ENCODE data around the gene MVK.

Gene MVK

DNA sequence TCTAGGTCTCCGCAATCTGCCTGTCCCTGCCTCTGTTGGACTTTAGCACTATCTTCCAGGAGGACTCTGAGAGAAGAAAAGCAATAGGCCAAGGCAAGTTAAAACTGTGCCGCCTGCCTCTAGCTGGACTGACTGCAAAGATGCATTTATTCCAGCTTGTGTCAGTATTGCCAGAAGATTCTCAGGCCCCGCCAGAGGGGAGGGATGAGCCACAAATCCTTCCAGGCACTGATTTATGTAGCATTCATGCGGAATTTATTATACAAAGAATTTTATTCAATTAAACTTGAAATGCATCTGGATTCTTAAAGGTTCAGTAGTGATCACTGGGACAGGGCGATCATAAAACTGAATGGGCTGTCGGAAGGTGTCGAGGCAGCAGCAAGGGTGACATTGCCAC, 20.1 kb upstream of the MVK start:
- no peaks in the 10 kb centered on the region for H3K9me3 Mint-ChIP-seq
- peaks cover 15% of the 10 kb centered on the region for H3K36me3 Mint-ChIP-seq (ENCODE audit: low read depth)
- H3K4me3 Mint-ChIP-seq, result no peak overlapping the region
- no peaks in the 10 kb centered on the region for H3K4me1 Mint-ChIP-seq (ENCODE audit: low read depth)
- H3K27ac Mint-ChIP-seq, result no peak overlapping the region
- intact Hi-C loops (cut with micrococcal nuclease), result no loop called here
- H3K27me3 Mint-ChIP-seq, result peaks cover 11% of the 10 kb centered on the region

- no peaks in the 10 kb centered on the region for H3K4me1 Mint-ChIP-seq (ENCODE audit: low read depth)
- H3K4me3 Mint-ChIP-seq, result no peak overlapping the region
- peaks cover 11% of the 10 kb centered on the region for H3K27me3 Mint-ChIP-seq
- H3K27ac Mint-ChIP-seq, result no peak overlapping the region
- H3K36me3 Mint-ChIP-seq (ENCODE audit: low read depth), result peaks cover 20% of the 10 kb centered on the region
- intact Hi-C loops (cut with micrococcal nuclease), result no loop called here
- no peaks in the 10 kb centered on the region for H3K9me3 Mint-ChIP-seq
Observed at GRCh38 chr12:109553906-109554500, 19.6 kb upstream of the MVK start.

GRCh38 chr12:109554761-109555160, 18.8 kb upstream of the MVK start:
- intact Hi-C loops (cut with micrococcal nuclease), result no loop called here
- no peaks in the 10 kb centered on the region for H3K4me1 Mint-ChIP-seq (ENCODE audit: low read depth)
- H3K4me3 Mint-ChIP-seq, result no peak overlapping the region

DNA sequence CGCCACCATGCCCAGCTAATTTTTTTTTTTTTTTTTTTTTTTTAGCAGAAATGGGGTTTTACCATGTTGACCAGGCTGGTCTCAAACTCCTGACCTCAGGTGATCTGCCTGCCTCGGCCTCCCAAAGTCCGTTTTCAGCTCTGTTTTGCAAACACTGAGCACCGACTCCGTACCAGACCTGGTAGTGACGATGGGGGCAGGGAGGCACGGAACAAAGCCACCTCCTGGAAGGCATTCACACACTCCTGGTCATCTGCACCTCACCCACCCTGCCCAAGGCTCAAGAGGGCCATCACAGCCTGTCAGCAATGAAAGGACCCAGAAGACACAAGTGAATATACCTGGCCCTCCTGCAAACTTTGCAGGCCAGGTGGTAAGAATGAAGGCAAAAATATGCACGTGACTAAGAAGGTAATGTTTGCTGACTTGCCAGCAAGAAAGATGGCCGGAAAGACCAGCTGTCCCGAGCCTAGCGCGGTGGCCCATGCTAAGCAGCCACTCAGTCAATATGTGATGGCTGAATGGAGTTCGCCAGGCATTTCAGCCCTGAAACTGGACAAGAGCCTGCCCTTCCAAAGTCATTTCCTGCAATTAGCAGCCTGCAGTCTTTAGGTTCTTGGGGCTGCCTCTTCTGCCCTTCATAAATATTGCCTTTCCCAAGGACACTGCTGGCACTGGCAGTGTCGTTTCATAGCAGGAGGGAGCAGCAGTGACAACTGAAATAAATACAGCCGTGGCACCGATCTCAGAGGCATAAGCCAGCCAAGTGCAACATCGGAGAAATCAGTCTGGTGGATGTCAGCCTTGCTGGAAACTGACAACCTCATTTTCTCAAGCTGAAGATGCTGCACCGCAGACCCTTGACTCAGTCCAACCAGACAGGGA, 17.9 kb upstream of the MVK start:
- intact Hi-C loops (cut with micrococcal nuclease), result no loop called here
- no peaks in the 10 kb centered on the region for H3K9me3 Mint-ChIP-seq
- no peak overlapping the region for H3K27ac Mint-ChIP-seq
- peaks cover 6% of the 10 kb centered on the region for H3K27me3 Mint-ChIP-seq
- no peak overlapping the region for H3K4me3 Mint-ChIP-seq
- H3K4me1 Mint-ChIP-seq (ENCODE audit: low read depth), result no peaks in the 10 kb centered on the region
- H3K36me3 Mint-ChIP-seq (ENCODE audit: low read depth), result peaks cover 25% of the 10 kb centered on the region

More at GRCh38 chr12:109554761-109555160, 18.8 kb upstream of the MVK start:
- Mint-ChIP-seq H3K36me3 (ENCODE audit: low read depth) (peaks cover 23% of the 10 kb centered on the region), H3K27me3 (peaks cover 10% of the 10 kb centered on the region), H3K9me3 (no peaks in the 10 kb centered on the region), H3K27ac (no peak overlapping the region)

GRCh38 chr12:109557200-109557599, 16.4 kb upstream of the MVK start:
- intact Hi-C loops (cut with micrococcal nuclease), result no loop called here
- H3K9me3 Mint-ChIP-seq, result peaks cover 5% of the 10 kb centered on the region
- no peak overlapping the region for H3K4me3 Mint-ChIP-seq
- H3K27ac Mint-ChIP-seq, result no peak overlapping the region
- no peaks in the 10 kb centered on the region for H3K4me1 Mint-ChIP-seq (ENCODE audit: low read depth)
- H3K36me3 Mint-ChIP-seq (ENCODE audit: low read depth), result peaks cover 40% of the 10 kb centered on the region
- peaks cover 3% of the 10 kb centered on the region for H3K27me3 Mint-ChIP-seq

DNA sequence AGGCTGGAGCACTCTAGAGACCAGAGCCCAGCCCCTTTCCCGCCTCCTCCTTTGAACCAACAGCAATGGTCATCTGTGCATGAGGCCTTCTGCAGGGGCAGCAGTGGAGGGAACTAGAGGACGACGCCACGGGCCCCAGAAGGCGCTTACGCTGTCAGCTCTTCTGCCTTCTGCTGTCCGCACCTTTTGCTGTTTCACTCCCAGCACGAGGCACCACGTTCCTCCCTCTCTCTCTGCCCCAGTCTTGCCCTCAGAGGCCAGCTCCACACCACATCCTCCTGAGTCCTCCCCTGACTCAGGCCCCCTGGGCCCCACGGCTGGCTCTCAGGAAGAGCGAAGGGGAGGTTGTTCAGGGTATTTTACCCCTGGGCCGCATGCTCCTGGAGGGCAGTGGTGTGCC, 15.8 kb upstream of the MVK start:
- peaks cover 3% of the 10 kb centered on the region for H3K27me3 Mint-ChIP-seq
- H3K9me3 Mint-ChIP-seq, result peaks cover 11% of the 10 kb centered on the region
- no peak overlapping the region for H3K27ac Mint-ChIP-seq
- intact Hi-C loops (cut with micrococcal nuclease), result no loop called here
- no peaks in the 10 kb centered on the region for H3K4me1 Mint-ChIP-seq (ENCODE audit: low read depth)
- H3K4me3 Mint-ChIP-seq, result no peak overlapping the region
- peaks cover 46% of the 10 kb centered on the region for H3K36me3 Mint-ChIP-seq (ENCODE audit: low read depth)

GRCh38 chr12:109558374-109559199, 15.0 kb upstream of the MVK start:
- intact Hi-C loops (cut with micrococcal nuclease), result no loop called here
- Mint-ChIP-seq H3K27ac (no peak overlapping the region), H3K27me3 (peaks cover 3% of the 10 kb centered on the region), H3K9me3 (peaks cover 13% of the 10 kb centered on the region), H3K36me3 (ENCODE audit: low read depth) (peaks cover 54% of the 10 kb centered on the region), H3K4me1 (ENCODE audit: low read depth) (no peaks in the 10 kb centered on the region), H3K4me3 (no peak overlapping the region)

DNA sequence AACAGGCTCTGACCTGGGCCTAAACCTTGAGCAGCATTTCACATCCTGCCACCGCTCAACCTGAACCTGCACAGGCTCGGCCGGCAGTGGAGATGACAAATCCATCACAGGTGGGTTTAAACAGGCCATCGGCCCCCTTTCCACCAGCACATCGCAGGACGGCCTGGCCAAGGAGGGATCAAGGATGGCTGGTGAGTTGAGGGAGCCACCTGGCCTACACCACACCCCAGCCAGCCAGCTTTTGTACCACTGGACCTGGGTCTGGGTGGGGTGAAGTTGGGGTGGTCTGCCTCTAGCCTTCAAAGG, 14.4 kb upstream of the MVK start:
- H3K27ac Mint-ChIP-seq, result no peak overlapping the region
- intact Hi-C loops (cut with micrococcal nuclease), result no loop called here
- no peaks in the 10 kb centered on the region for H3K27me3 Mint-ChIP-seq
- H3K9me3 Mint-ChIP-seq, result peaks cover 13% of the 10 kb centered on the region
- H3K4me3 Mint-ChIP-seq, result no peak overlapping the region
- peaks cover 60% of the 10 kb centered on the region for H3K36me3 Mint-ChIP-seq (ENCODE audit: low read depth)
- H3K4me1 Mint-ChIP-seq (ENCODE audit: low read depth), result no peaks in the 10 kb centered on the region

DNA sequence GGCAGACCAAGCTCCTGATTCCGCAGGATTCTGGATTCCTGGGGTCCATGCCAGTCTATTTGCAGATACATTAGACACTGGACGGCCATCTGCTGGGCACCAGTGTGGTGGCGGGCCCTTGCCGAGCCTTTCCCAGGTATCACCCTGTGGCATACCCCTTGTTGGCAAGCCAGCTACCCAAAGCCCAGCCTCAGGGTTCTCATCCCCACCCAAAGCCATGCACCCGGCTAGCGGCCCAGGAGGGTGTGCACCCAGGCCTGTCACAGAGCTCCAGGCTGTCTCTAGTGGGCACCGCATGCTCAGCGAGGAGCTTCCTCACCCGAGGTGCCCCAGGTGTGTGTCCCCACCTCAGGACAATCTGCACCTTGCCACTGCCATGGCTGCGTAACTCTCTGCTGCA, 14.0 kb upstream of the MVK start:
- Mint-ChIP-seq H3K4me3 (no peak overlapping the region), H3K36me3 (ENCODE audit: low read depth) (peaks cover 63% of the 10 kb centered on the region), H3K9me3 (peaks cover 13% of the 10 kb centered on the region), H3K4me1 (ENCODE audit: low read depth) (no peaks in the 10 kb centered on the region), H3K27ac (no peak overlapping the region), H3K27me3 (no peaks in the 10 kb centered on the region)
- intact Hi-C loops (cut with micrococcal nuclease), result no loop called here

- no peak overlapping the region for H3K4me3 Mint-ChIP-seq
- peaks cover 13% of the 10 kb centered on the region for H3K9me3 Mint-ChIP-seq
- no peak overlapping the region for H3K27ac Mint-ChIP-seq
- no peaks in the 10 kb centered on the region for H3K4me1 Mint-ChIP-seq (ENCODE audit: low read depth)
- intact Hi-C loops (cut with micrococcal nuclease), result no loop called here
- H3K36me3 Mint-ChIP-seq (ENCODE audit: low read depth), result peaks cover 78% of the 10 kb centered on the region
- no peaks in the 10 kb centered on the region for H3K27me3 Mint-ChIP-seq
Observed at GRCh38 chr12:109560867-109561710, 12.5 kb upstream of the MVK start.

- intact Hi-C loops (cut with micrococcal nuclease), result no loop called here
- Mint-ChIP-seq H3K4me1 (ENCODE audit: low read depth) (no peaks in the 10 kb centered on the region), H3K4me3 (no peak overlapping the region), H3K27me3 (no peaks in the 10 kb centered on the region), H3K27ac (no peak overlapping the region), H3K9me3 (peaks cover 13% of the 10 kb centered on the region), H3K36me3 (ENCODE audit: low read depth) (peaks cover 78% of the 10 kb centered on the region)
Observed at GRCh38 chr12:109561711-109562030, 11.9 kb upstream of the MVK start.

- no peak overlapping the region for H3K27ac Mint-ChIP-seq
- intact Hi-C loops (cut with micrococcal nuclease), result no loop called here
- peaks cover 85% of the 10 kb centered on the region for H3K36me3 Mint-ChIP-seq (ENCODE audit: low read depth)
- no peak overlapping the region for H3K4me3 Mint-ChIP-seq
- peaks cover 13% of the 10 kb centered on the region for H3K9me3 Mint-ChIP-seq
- no peaks in the 10 kb centered on the region for H3K27me3 Mint-ChIP-seq
- H3K4me1 Mint-ChIP-seq (ENCODE audit: low read depth), result no peaks in the 10 kb centered on the region
Observed at GRCh38 chr12:109562871-109563270, 10.7 kb upstream of the MVK start.

DNA sequence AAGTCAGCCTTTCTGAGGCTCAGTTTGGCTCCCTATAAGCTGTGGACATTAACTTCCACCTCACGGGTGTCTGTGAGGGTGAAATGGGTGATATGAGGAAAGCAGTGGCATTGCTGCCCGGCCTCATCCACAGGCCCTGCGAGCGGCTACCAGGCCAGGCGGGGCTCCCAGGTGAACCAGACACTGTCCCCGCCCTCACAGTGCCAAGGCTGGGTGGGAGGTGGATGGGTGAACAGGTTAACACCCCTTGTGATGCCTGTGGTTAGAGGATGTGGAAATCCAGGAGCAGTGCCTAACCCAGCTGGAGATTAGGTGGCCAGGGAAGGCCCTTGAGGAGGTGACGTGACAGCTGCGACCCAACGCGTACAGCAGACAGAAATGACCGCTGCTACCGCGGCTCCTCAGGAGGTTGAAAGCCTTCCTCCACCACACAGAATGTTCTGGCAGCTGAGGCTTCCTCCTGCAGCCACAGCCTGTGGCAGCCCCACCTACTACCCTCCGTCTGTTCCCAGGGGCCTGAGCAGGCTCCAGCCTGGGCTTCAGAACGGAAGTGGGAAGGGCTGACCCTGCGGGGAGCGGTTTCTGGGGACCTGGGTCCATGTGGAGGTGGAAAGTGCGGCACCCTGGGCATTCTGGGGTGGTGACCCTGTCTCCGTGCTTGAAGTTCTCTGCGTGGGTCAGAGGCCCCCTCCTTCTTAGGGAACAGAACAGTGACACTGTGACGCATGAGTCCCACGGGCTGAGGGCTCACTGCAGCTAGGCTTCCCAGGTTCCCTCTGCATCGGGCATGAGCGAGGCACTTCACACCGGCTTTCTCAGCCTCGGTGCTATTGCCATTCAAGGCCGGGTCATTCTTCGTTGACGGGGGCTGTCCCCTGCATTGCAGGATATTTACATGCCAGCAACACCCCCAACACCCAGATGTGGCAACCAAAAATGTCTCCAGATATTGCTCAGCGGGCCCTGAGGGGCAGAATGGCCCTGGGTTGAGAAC, 10.0 kb upstream of the MVK start:
- intact Hi-C loops (cut with micrococcal nuclease), result no loop called here
- Mint-ChIP-seq H3K36me3 (ENCODE audit: low read depth) (peaks cover 87% of the 10 kb centered on the region), H3K27me3 (no peaks in the 10 kb centered on the region), H3K27ac (no peak overlapping the region), H3K9me3 (peaks cover 13% of the 10 kb centered on the region), H3K4me1 (ENCODE audit: low read depth) (no peaks in the 10 kb centered on the region), H3K4me3 (no peak overlapping the region)
